HG02798 (cell line): ENCODE results near the gene MTX1.
A peak's percentile ranks its signal among the peaks of the same experiment; 100 is the strongest.
"Not testable (repeated sequence)": the region's sequence is repeated elsewhere in the genome, so short reads cannot be mapped to it uniquely, and the experiment has no call there.

ENCODE experiments used
- ATAC-seq: cut with Tn5 transposase; IDR thresholded peaks from one replicate; pipeline ENCODE4 v1.9.1; 2021; ENCODE audit warnings: mild to moderate bottlenecking; ENCODE audit not compliant: unreplicated experiment, poor library complexity

The MTX1 gene

GRCh38 chr1:155187456-155187891 lies 21.0 kb upstream of the MTX1 start:
- no peak for ATAC-seq

GRCh38 chr1:155188268-155188667 lies 20.2 kb upstream of the MTX1 start:
- no peak for ATAC-seq

GRCh38 chr1:155189926-155190325 lies 18.6 kb upstream of the MTX1 start:
- not testable (repeated sequence) for ATAC-seq

GRCh38 chr1:155191904-155192303 lies 16.6 kb upstream of the MTX1 start:
- no peak for ATAC-seq

GRCh38 chr1:155192346-155193274 lies 15.9 kb upstream of the MTX1 start:
- no peak for ATAC-seq

GRCh38 chr1:155193275-155193990 lies 15.1 kb upstream of the MTX1 start:
- peak; percentile 70 for ATAC-seq

GRCh38 chr1:155193991-155194240 lies 14.6 kb upstream of the MTX1 start:
- not testable (repeated sequence) for ATAC-seq

- no peak for ATAC-seq
These were observed 13.0 kb upstream of the MTX1 start for GRCh38 chr1:155195201-155196102.

GRCh38 chr1:155196103-155196892 lies 12.2 kb upstream of the MTX1 start:
- no peak for ATAC-seq

GRCh38 chr1:155196893-155197638 lies 11.4 kb upstream of the MTX1 start:
- ATAC-seq = no peak

GRCh38 chr1:155197901-155198546 lies 10.5 kb upstream of the MTX1 start:
- no peak for ATAC-seq

GRCh38 chr1:155198547-155198906 lies 10.0 kb upstream of the MTX1 start:
- no peak for ATAC-seq

GRCh38 chr1:155199792-155200191 lies 8.7 kb upstream of the MTX1 start:
- ATAC-seq = no peak

- no peak for ATAC-seq
These were observed 7.6 kb upstream of the MTX1 start for GRCh38 chr1:155200920-155201319.

GRCh38 chr1:155202198-155202597 lies 6.3 kb upstream of the MTX1 start:
- ATAC-seq = no peak

- no peak for ATAC-seq
These were observed 5.6 kb upstream of the MTX1 start for GRCh38 chr1:155202731-155203515.

- ATAC-seq = no peak
These were observed 3.5 kb upstream of the MTX1 start for GRCh38 chr1:155205035-155205434.

GRCh38 chr1:155205969-155206593 lies 2.4 kb upstream of the MTX1 start:
- no peak for ATAC-seq
